OCI-M2 (cell line): Measurements from ENCODE around the gene JCAD.

ENCODE experiments used
- DNase-seq: peaks from one replicate; lab custom pipeline; 2025; ENCODE audit not compliant: unreplicated experiment; lab: John Stamatoyannopoulos, UW

Gene JCAD

GRCh38 chr10:30045961-30046360, 13.4 kb downstream of the JCAD start:
- DNase-seq = no peak

GRCh38 chr10:30043476-30044270, 15.7 kb downstream of the JCAD start:
- DNase-seq = no peak

DNA sequence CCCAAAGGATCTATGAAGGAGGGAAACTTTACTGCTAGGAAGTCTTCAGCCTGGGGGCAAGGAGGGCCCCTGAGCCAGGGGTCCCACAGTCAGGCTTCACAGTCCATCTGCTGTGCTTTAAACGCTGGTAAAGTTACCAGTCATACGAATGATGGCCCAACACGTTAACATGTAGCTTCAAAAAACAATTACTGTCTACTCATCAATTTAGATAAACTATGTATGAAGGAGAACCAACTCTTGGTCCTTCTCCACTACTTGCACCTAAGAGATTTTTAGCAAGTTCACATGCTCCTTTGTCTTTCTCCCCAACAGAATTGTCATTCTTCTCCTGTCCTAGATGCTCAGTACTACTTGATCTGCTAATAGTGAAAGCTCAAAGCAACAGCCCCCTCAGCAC, 16.6 kb downstream of the JCAD start:
- no peak for DNase-seq

DNA sequence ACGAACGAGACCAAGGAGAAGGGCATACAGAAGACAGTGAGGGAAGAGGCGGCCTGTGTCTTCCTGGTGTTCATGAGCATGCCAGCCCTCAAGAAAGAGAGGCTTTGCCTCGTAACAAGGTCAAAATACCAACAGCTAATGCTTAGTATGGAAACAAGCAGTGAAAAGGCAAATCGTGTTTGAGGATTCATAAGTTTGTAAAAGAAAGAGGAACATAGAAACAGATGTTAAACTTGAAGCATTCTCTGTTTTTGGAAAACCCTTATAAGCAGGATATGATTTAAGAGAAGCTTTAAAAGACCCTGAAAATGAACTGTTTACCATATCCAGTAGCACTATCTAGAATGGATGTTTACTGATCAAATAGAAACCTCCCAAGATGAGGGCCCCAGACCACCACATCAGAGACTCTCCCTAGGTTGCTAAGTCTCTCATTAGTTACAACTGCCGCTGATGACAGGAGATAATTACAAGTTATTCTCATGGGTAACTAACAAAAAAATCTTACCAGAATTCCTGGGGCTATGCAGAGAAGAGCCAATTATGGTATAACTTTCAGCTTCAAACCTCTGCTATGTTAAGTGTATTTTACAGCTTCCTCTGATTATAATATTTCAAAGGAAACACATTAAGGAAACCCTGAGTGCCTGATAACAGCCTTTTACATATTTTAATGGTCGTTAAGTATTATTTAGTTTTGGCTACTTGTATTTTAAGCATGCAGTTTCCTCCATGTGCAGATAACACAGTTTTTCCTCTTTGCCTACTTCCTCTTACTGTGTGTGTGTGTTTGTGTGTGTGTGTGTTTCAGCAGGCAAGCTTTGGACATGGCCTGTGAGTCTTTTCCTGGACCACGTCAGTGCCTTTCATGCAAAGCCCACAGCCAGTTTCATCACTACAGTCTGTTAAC, 17.9 kb downstream of the JCAD start:
- no peak for DNase-seq

GRCh38 chr10:30040597-30040996, 18.8 kb downstream of the JCAD start:
- DNase-seq = no peak

GRCh38 chr10:30039988-30040387, 19.4 kb downstream of the JCAD start:
- DNase-seq = no peak

DNA sequence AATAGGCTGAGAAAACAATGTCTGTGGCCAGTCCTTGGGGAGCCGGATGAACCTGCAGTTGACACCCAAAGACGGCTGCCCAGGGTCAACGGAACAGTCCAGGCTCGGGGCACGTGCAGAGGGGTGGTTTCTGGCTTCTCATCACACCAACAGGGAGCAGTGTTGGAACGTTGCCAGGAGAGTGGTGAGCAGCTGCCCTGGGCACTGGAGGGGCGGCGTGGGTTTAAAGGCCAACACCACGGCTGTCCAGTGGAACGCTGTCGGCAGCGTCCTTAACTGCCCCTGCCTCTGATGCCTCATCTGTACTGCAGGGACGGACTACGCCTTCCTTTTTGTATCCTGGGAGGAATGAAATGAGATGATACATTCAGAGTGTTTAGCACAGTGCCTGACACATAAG, 19.8 kb downstream of the JCAD start:
- no peak for DNase-seq

DNA sequence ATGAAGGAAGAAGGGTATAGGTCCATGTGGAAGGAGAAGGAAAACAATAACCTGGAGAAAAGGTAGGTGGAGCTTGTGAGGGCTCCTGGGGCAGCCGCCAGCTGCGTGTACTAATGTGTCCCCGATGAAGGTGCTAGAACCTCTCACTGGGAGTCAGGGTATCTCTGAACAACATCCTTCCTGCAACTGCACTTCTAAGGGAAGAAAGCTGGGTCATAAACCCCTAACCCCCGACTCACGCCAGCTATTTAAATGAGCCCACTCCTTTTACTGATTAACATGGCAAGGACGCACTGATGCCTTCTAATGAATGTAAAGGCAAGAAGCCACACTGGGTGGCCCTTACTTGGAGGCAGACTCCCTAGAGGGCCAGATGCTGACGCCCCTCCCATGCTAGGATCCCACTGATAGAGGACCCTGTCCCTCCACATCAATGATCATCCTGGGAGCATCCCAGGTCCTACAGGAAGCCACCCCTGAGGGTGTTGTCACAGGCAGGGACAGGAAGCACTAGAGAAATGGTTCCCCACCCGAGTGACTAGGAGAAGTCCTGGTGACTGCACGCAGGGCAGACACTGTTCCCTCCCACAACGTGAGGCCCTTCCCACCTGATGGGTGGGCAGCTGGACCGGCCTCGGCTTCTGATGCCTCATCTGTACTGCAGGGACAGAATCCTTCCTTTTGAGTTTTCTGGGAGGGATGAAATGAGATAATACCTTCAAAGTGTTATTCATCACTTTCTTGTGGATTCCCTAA, 20.4 kb downstream of the JCAD start:
- DNase-seq = no peak

GRCh38 chr10:30037620-30038336, 21.6 kb downstream of the JCAD start:
- DNase-seq = no peak

DNA sequence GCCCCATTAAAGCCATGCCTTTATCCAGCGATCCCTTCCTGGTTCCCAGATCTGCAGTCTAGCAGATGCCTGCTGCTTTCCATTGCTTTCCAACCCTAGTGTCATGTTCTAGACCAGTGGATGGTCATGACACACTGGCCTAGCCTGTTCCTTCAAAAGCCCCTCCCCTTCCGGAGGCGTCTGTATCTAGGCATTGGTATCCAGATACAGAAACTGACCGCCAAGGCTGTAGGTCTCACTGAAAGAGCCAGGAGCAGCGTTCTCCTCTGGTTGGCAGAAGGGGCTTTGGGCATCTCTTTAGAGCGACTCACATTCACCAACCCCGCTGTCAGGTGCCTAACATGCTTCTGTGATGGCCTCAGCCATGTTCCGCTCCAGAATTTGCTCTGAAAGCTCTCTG, 22.6 kb downstream of the JCAD start:
- no peak for DNase-seq

- no peak for DNase-seq
These were observed 23.0 kb downstream of the JCAD start for GRCh38 chr10:30036341-30036740.

GRCh38 chr10:30034433-30035137, 24.8 kb downstream of the JCAD start:
- no peak for DNase-seq

DNA sequence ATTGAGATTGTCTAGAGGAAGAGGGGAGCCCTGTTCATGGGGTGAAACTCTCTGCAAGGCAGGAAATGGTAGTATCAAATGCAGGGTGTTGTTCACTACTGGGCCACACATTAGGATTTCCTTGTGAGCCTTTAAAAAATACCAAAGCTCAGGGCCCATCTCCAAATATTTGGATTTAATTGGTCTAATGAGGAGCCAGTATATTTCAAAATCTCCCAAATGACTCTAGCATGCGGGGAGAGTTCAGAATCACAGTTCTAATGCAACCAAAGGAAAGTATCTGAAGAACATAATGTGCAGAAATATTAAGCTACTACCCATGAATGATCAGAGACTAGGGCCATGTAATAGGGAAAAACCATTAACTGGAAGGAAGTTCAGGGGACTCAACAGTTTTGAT, 27.3 kb downstream of the JCAD start:
- DNase-seq = no peak

- DNase-seq = no peak
These were observed 29.5 kb downstream of the JCAD start for GRCh38 chr10:30029872-30030256.

DNA sequence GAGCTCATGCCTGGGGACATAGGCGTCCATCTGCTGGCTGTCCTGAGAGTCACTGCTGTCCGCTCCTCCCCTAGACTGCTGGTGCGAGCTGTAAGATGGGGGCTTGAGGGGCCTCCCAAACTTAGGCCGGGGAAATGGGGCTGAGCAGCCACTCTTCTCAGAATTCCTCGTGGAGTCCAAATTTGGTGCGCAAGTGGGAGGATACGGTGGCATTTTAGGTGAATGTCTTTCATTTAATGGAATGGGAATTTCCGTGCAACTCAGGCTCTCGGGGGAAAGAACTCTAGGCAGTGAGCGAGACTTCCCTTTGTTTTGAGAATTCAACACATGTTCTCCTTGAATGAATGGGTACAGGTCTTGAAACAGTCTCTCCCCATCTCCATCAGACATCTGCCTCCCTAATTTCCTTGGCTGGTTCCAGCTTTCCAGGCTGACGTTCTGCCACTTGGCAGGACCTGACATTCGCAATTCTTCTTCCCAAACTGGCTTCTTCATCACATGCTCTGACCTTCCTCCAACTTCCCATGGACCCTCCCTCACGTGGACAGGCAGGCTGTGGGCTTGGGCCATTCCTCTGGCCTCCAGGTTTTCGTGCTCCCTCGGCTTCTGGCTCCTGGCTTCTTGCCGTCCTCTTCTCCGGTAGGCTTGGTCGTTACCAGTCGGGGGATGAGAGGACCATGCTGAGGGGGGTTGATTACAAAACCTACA, 30.1 kb downstream of the JCAD start:
- DNase-seq = no peak

DNA sequence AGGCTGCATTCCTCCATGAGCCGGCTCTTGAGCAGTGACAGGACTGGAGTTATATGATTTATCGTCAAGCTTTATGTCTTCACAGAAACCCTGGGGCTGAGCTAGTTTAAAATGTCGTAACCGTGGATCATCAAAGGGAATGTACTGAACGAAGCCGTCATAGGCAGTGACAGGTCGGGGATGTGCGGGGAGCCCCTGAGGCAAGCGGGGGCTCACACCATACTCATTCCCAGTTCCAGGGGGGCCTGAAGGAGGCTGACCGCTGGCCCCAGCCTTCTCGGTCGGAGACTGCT, 30.7 kb downstream of the JCAD start:
- DNase-seq = no peak

- DNase-seq = no peak
These were observed 31.2 kb downstream of the JCAD start for GRCh38 chr10:30028006-30028737.

DNA sequence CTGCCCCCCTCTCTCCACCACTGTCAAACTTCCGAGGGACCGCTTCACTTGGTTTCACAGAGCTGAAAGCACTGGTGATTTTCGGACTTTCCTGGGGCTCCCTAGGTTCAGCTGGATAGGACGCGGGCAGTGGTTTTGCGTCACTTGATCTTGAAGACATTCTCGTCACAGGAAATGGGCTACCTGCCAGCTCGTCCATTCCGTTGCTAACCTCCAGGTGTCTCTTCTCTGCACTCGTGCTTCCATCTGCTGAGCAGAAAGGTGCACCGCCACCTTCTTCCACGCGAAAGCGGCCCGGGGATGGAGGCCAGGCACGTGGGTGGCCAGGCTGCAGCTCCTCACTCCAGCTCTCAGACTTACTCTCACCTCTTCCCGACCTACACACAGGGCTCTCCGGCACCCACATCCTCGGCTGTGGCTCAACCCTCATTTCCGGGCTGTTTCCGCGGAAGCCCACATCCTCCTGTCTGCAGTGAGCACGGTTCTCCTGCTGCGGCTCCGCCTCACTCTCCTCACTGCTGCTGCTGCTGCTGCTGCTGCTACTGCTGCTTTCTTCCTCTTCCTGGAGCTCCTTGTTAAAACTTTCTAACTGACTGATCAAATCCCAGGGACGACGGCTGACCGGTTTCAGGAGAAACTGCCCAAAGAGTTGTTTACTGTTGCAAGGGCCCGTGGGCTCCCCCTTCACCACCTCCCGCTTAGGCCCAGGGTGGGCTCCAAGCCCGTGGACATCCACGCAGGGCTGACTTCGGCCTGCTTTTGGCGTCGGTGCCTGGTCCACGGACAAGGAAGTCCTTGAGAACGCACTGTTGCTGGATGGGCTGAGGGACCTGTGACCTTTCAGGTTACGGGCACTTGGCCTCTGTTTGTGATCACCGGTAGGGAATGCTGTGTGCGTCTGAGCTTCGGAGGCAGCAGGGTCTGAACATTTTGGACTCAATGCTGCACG, 32.1 kb downstream of the JCAD start:
- no peak for DNase-seq
